ENCODE data around the gene MARCHF10. TPM values are rescaled to one million over a fixed set of nuclear protein-coding genes. Genes with fewer than 3 reads are reported as not detected.

MARCHF10 gene
- total and polyA plus RNA-seq, 3 donors from 2014 or later, result 61.5 to 266 (median 118) TPM

DNA sequence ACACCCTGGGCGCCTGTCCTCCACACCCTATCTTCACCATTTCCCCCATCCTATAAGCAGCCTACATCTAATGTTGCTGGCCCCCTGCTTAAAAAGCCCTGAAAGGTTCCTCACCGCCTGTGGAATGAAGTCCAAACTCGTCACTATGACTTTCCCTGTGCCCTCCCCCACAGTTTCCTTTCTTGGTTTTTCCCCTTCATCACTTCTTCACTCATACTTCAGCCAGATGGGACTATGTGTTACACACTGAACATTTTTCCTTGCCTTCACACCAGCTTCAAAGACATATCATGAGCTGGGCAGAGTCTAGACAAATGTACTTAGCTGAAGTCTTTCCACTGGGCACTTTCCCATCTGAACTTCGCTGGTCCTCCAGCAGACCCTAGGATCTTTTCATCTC is 1.5 kb upstream of the MARCHF10 start:
- Histone ChIP-seq H3K9me3 (no peaks in the 10 kb centered on the region), H3K36me3 (ENCODE audit: low read depth, missing control alignments) (no peaks in the 10 kb centered on the region), H3K4me1 (no peaks in the 10 kb centered on the region), H3K27me3 (no peaks in the 10 kb centered on the region), H3K27ac (no peak overlapping the region), H3K4me3 (no peak overlapping the region)
- TF ChIP-seq, protein P1, sequence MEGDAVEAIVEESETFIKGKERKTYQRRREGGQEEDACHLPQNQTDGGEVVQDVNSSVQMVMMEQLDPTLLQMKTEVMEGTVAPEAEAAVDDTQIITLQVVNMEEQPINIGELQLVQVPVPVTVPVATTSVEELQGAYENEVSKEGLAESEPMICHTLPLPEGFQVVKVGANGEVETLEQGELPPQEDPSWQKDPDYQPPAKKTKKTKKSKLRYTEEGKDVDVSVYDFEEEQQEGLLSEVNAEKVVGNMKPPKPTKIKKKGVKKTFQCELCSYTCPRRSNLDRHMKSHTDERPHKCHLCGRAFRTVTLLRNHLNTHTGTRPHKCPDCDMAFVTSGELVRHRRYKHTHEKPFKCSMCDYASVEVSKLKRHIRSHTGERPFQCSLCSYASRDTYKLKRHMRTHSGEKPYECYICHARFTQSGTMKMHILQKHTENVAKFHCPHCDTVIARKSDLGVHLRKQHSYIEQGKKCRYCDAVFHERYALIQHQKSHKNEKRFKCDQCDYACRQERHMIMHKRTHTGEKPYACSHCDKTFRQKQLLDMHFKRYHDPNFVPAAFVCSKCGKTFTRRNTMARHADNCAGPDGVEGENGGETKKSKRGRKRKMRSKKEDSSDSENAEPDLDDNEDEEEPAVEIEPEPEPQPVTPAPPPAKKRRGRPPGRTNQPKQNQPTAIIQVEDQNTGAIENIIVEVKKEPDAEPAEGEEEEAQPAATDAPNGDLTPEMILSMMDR (IDR thresholded peaks at IDR 0.05), result no peak
- no peak for TF ChIP-seq POLR2A (IDR thresholded peaks at IDR 0.05)
- intact Hi-C loops (cut with DNase I; ENCODE audit: low total_unique reads), result no loop called here
- DNase-seq, result no peak
- WGBS, 2 donors, result 69 to 72% methylated on average over 4 of the region's 4 CpGs

DNA sequence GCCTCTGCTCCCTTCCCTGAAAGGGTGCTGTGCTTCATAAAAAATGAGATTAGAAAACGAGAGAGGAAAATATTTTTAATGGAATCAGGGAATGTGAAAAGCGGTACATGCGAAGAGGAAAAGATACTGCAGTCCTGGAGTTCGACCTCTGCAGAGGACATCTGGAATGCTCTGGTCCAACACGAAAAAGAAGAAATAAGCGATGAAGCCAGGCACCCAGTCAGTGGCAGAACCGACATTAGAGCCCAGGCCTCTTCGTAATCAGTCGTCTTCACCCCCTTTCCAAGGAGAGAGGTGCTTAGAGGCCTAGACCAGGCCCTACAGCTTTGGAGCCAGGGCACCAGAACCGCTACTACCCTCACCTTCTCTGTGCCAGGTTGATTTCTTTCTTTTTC is 459 bp upstream of the MARCHF10 start:
- no peaks in the 10 kb centered on the region for H3K27me3 ChIP-seq
- intact Hi-C loops (cut with DNase I; ENCODE audit: low total_unique reads), result no loop called here
- H3K27ac ChIP-seq, result peak overlapping the region in 1 of 2 donors; percentile 45
- WGBS, 2 donors, result 19 to 23% methylated on average over 10 of the region's 10 CpGs
- H3K4me1 ChIP-seq, result no peaks in the 10 kb centered on the region
- no peaks in the 10 kb centered on the region for H3K36me3 ChIP-seq (ENCODE audit: low read depth, missing control alignments)
- DNase-seq, result no peak
- no peaks in the 10 kb centered on the region for H3K9me3 ChIP-seq
- H3K4me3 ChIP-seq, result peak overlapping the region; percentile 49 to 63
- TF ChIP-seq, protein P1 (IDR thresholded peaks at IDR 0.05), result no peak
- no peak for TF ChIP-seq POLR2A (IDR thresholded peaks at IDR 0.05)

DNA sequence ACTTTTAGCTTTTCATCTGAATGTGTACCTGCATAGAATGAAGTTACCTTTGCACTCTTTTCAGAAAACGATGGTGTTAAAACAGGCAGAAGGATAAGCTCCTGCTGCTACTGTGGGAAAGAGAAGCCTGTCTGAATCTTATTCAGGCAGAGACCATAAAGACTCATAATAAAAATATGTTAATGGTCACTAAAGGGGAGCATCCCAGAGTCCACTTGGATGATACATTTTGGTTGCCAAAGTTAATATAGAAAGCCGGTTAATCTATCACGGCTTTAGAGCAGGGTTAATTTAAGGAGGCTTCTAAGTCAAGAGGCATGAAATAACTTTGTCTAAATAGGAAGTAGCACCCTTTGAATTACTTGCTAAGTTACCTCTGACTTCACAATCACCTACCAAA is 2.9 kb downstream of the MARCHF10 start:
- Histone ChIP-seq H3K27me3 (no peaks in the 10 kb centered on the region), H3K36me3 (ENCODE audit: low read depth, missing control alignments) (no peaks in the 10 kb centered on the region), H3K9me3 (no peaks in the 10 kb centered on the region), H3K4me1 (no peaks in the 10 kb centered on the region), H3K27ac (no peak overlapping the region), H3K4me3 (no peak overlapping the region)
- TF ChIP-seq, protein P1 (IDR thresholded peaks at IDR 0.05), result no peak
- no peak for TF ChIP-seq POLR2A (IDR thresholded peaks at IDR 0.05)
- intact Hi-C loops (cut with DNase I; ENCODE audit: low total_unique reads), result no loop called here
- no peak for DNase-seq
- 88 to 97% methylated on average over 3 of the region's 3 CpGs for WGBS, 2 donors

DNA sequence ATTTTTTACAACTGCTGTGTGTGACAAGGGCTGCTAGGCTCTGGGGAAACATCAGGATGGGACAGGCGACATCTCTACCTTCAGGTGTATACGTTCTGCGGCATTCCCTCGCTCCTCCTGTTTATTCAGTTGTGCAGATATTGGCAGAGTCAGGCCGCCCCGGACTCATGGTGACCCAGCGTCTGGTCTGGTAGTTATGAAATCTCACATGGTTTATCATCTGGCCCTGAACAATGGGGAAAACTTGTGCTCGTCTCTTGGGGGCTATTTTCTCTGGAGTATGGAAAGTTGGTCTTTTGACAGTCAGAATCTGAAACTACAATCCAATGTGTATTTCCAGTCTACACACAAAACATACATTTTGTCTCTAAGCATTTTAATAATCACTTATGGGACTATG is 3.3 kb downstream of the MARCHF10 start:
- H3K27ac ChIP-seq, result no peak overlapping the region
- H3K9me3 ChIP-seq, result no peaks in the 10 kb centered on the region
- H3K27me3 ChIP-seq, result no peaks in the 10 kb centered on the region
- H3K4me3 ChIP-seq, result no peak overlapping the region
- intact Hi-C loops (cut with DNase I; ENCODE audit: low total_unique reads), result no loop called here
- TF ChIP-seq, protein P1 (IDR thresholded peaks at IDR 0.05), result no peak
- no peak for TF ChIP-seq POLR2A (IDR thresholded peaks at IDR 0.05)
- H3K4me1 ChIP-seq, result no peaks in the 10 kb centered on the region
- 87 to 93% methylated on average over 8 of the region's 8 CpGs for WGBS, 2 donors
- H3K36me3 ChIP-seq (ENCODE audit: low read depth, missing control alignments), result no peaks in the 10 kb centered on the region
- no peak for DNase-seq

DNA sequence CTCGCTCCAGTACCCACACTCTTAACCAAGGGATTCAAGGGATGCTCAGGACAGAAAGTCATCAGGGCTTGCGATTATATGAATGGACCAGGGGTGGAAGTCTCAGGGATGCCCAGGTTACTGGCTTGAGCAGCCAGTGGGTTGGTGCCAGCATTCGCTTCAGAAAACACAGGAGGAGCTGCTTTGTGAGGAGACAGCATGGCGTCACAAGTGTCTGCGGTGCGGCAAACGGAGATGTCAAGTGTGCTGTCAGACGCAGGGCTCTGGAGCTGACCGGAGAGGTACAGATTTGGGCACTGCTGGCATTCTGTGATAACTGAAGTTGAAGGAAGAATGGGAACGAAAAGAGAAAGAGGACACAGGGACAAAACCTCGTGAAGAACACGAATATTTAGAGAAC is 4.1 kb downstream of the MARCHF10 start:
- no peaks in the 10 kb centered on the region for H3K27me3 ChIP-seq
- no peaks in the 10 kb centered on the region for H3K9me3 ChIP-seq
- WGBS, 2 donors, result 94% methylated on average over 12 of the region's 12 CpGs
- H3K4me1 ChIP-seq, result no peaks in the 10 kb centered on the region
- H3K36me3 ChIP-seq (ENCODE audit: low read depth, missing control alignments), result no peaks in the 10 kb centered on the region
- TF ChIP-seq POLR2A (IDR thresholded peaks at IDR 0.05), result no peak
- TF ChIP-seq, protein P1 (IDR thresholded peaks at IDR 0.05), result no peak
- H3K27ac ChIP-seq, result no peak overlapping the region
- no peak for DNase-seq
- intact Hi-C loops (cut with DNase I; ENCODE audit: low total_unique reads), result no loop called here
- H3K4me3 ChIP-seq, result no peak overlapping the region

Measured in testis (tissue), 3 donors.